DND-41 (cell line): ENCODE measurements around the gene C13orf46.
A peak's percentile ranks its signal among the peaks of the same experiment; 100 is the strongest.

Experiments
- ATAC-seq: fragments of 200-7000 bp; cut with Tn5 transposase; 3 replicates; pipeline ENCODE4 v1.9.1; 2021; ENCODE audit warnings: low read depth; ENCODE audit not compliant: insufficient read depth
- DNase-seq: peaks from one replicate; pipeline ENCODE4 v3.0.0-alpha.2; 2020
- H2AFZ ChIP-seq: 2 replicates; pipeline ENCODE4 v1.6.0; 2012; ENCODE audit warnings: low read depth, low read length
- H3K27ac ChIP-seq: 2 replicates; pipeline ENCODE4 v1.5.1; 2012; ENCODE audit warnings: low read length, inconsistent platforms
- H3K27me3 ChIP-seq: fragments of 200-600 bp; sonication (generic); 2 replicates; pipeline ENCODE4 v1.6.0; 2012; ENCODE audit warnings: low read length, mild to moderate bottlenecking, inconsistent platforms; ENCODE audit not compliant: insufficient read depth, poor library complexity
- H3K36me3 ChIP-seq: 2 replicates; pipeline ENCODE4 v1.5.1; 2012; ENCODE audit warnings: low read length, inconsistent platforms; ENCODE audit not compliant: insufficient read depth
- H3K4me1 ChIP-seq: 2 replicates; pipeline ENCODE4 v1.5.1; 2012; ENCODE audit warnings: mild to moderate bottlenecking, low read length; ENCODE audit not compliant: insufficient read depth
- H3K4me2 ChIP-seq: 2 replicates; pipeline ENCODE4 v1.6.0; 2012; ENCODE audit warnings: mild to moderate bottlenecking, moderate library complexity, low read length, inconsistent platforms; ENCODE audit not compliant: insufficient read depth
- H3K4me3 ChIP-seq, 2 experiments: fragments of 200-600 bp in 1 of 2; shearing (Covaris generic) in 1 of 2; 2 replicates each; pipeline ENCODE4 v1.5.1; 2012 to 2016; ENCODE audit warnings: inconsistent platforms in 2 of 2, low read length in 2 of 2, mild to moderate bottlenecking in 2 of 2, low read depth in 1 of 2, moderate library complexity in 1 of 2
- H3K79me2 ChIP-seq: 2 replicates; pipeline ENCODE4 v1.6.0; 2012; ENCODE audit warnings: low read length, inconsistent platforms; ENCODE audit not compliant: insufficient read depth
- H3K9ac ChIP-seq: 2 replicates; pipeline ENCODE4 v1.6.0; 2012; ENCODE audit warnings: low read depth, mild to moderate bottlenecking, inconsistent platforms, low read length, moderate library complexity
- H3K9me3 ChIP-seq: 2 replicates; pipeline ENCODE4 v1.5.1; 2012; ENCODE audit warnings: low read length, moderate library complexity, mild to moderate bottlenecking, inconsistent platforms; ENCODE audit not compliant: insufficient read depth, severe bottlenecking
- H4K20me1 ChIP-seq: 2 replicates; pipeline ENCODE4 v1.6.0; 2012; ENCODE audit warnings: low read length; ENCODE audit not compliant: insufficient read depth
- EZH2 ChIP-seq: IDR thresholded peaks from 3 replicates; pipeline ENCODE4 v1.6.1; 2012; ENCODE audit warnings: borderline replicate concordance, low read depth, mild to moderate bottlenecking, moderate library complexity, low read length, inconsistent platforms; ENCODE audit not compliant: severe bottlenecking
- TF ChIP-seq, protein P1 (sequence below): IDR thresholded peaks from 2 replicates; pipeline ENCODE4 v1.5.1; 2012; ENCODE audit warnings: borderline replicate concordance, low read length, moderate library complexity, mild to moderate bottlenecking; ENCODE audit not compliant: poor library complexity, severe bottlenecking; ENCODE audit errors: extremely low read depth

The C13orf46 gene

DNA sequence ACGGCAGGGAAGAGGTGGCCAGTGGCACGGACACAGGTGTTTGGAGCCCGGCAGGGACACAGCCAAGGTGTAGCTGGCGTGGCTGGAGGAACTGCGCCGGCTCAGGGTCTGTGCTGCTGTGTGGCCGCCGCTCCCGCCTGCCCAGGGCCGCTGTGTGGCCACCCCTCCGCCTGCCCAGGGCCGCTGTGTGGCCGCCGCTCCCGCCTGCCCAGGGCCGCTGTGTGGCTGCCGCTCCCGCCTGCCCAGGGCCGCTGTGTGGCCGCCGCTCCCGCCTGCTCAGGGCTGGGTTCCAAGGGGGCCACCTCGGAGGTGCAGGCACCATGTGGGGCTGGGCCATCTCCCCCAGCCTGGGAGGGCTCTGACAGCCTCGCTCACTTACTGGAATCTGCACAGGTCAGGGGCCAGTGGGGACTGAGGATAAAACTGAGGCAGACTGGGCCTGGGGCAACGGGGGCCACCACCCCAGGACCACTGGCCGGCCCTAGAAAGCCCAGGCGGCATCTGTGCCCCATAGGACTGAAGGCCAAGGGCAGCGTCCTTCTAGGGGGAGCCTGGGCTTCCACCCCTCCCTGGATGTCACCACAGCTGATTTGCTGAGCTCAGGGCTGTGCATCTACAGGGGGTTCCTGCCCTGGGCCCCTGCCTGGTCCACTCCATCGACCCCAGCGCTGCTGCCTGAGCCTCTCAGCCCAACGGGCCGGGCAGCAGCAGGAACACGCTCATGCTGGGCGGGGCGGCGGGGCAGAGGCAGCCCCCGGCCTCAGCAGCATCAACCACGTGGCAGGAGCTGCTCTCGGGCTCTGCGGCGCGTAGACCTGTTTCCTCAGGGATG is 21.5 kb downstream of the C13orf46 start:
- no peak overlapping the region for H3K4me3 ChIP-seq
- H3K36me3 ChIP-seq, result no peaks in the 10 kb centered on the region
- H3K27me3 ChIP-seq, result no peaks in the 10 kb centered on the region
- DNase-seq, result no peak
- H3K79me2 ChIP-seq, result no peaks in the 10 kb centered on the region
- H3K4me2 ChIP-seq, result no peak overlapping the region
- no peak overlapping the region for H3K27ac ChIP-seq
- no peak overlapping the region for H3K9ac ChIP-seq
- H3K9me3 ChIP-seq, result no peaks in the 10 kb centered on the region
- no peak overlapping the region for H2AFZ ChIP-seq
- TF ChIP-seq, protein P1, sequence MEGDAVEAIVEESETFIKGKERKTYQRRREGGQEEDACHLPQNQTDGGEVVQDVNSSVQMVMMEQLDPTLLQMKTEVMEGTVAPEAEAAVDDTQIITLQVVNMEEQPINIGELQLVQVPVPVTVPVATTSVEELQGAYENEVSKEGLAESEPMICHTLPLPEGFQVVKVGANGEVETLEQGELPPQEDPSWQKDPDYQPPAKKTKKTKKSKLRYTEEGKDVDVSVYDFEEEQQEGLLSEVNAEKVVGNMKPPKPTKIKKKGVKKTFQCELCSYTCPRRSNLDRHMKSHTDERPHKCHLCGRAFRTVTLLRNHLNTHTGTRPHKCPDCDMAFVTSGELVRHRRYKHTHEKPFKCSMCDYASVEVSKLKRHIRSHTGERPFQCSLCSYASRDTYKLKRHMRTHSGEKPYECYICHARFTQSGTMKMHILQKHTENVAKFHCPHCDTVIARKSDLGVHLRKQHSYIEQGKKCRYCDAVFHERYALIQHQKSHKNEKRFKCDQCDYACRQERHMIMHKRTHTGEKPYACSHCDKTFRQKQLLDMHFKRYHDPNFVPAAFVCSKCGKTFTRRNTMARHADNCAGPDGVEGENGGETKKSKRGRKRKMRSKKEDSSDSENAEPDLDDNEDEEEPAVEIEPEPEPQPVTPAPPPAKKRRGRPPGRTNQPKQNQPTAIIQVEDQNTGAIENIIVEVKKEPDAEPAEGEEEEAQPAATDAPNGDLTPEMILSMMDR, result no peak
- TF ChIP-seq EZH2, result no peak
- no peaks in the 10 kb centered on the region for H3K4me1 ChIP-seq
- ATAC-seq, result no peak
- H4K20me1 ChIP-seq, result peaks cover 3% of the 10 kb centered on the region; the same call in 1 of the 2 replicates

DNA sequence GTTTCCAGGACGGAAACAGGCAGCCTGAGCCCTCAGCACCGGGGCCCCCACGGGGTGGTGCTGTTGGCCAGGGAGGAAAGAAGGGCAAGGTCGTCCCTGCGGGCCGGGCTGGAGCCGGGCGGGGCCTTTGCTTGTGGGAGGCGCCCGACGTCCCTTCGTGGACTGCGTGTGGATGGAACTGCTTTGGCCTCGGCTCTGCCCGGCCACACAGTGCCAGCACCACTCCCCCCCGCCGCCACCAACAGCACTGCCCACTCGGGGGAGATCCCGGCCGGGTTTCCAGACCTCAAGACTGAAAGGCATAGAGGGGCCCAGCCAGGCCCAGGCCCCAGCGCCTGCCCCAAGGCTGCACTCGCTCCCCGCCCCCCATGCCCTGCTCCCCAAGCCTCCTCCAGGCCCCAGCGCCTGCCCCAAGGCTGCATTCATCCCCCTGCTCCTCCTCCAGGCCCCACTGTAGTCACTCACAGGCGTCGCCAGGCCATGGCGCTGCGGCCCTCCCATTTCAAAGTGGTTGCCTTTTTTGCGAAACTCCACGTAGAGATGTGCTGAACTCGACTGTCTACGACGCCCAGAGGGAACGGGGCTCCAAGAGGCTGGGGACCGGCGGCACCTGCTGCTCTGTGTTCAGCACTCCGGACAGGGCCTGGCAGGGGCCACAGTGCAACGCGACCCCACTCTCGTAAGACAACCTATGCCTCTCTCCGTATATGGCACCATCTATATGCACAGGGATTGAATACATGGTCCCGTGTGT is 22.5 kb downstream of the C13orf46 start:
- ATAC-seq (0 out of 3 replicates have a peak, but pooled peaks have one; percentile 39), DNase-seq (peak; percentile 19)
- Histone ChIP-seq H3K4me1 (no peaks in the 10 kb centered on the region), H3K27ac (no peak overlapping the region), H3K4me2 (no peak overlapping the region), H3K9ac (no peak overlapping the region), H3K79me2 (no peaks in the 10 kb centered on the region), H3K27me3 (no peaks in the 10 kb centered on the region), H2AFZ (no peak overlapping the region), H3K9me3 (no peaks in the 10 kb centered on the region), H4K20me1 (peaks cover 3% of the 10 kb centered on the region; the same call in 1 of the 2 replicates), H3K4me3 (no peak overlapping the region), H3K36me3 (no peaks in the 10 kb centered on the region)
- TF ChIP-seq, protein P1, result peak; percentile 25
- TF ChIP-seq EZH2, result no peak

DNA sequence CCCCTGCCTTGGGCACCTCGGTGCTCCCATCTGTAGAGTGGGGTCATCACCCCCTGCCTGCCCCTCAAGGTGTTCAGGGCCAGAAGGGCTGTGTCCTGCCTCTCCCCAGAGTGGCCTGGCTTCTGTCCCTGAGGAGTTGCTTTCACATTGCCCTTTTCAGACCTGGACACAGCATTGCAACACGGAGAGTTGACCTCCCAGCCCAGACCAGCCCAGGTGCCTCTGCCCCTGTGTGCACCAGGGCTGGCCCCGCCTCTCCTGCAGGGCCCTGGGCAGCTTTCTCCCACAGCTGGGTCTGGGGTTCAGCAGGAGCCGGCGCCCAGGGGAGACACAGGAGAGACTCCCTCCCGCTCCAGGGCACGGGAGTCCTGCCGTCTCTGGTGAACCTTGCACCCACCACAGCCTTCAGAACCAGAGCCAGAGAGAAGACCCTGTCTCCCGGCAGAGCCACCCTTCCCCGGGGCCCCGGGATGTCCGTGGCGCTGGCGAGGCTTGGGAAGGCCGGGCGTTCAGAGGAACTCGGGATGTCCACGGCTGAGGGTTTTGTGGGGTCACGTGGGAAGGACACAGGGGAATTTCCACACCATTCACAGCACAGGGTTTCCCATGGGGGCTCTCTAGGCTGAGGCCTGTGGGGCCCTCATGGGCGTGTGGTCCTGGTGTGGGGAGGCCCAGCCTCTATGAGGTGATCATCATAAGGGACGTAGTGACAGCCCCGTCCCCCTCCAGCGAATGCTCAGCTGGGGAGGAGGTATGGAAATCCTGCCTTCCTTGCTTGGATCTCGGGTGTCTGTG is 23.2 kb downstream of the C13orf46 start:
- Histone ChIP-seq H3K4me1 (no peaks in the 10 kb centered on the region), H3K4me3 (no peak overlapping the region), H4K20me1 (peaks cover 3% of the 10 kb centered on the region; the same call in 1 of the 2 replicates), H3K36me3 (no peaks in the 10 kb centered on the region), H2AFZ (no peak overlapping the region), H3K9me3 (no peaks in the 10 kb centered on the region), H3K27ac (no peak overlapping the region), H3K9ac (no peak overlapping the region), H3K79me2 (no peaks in the 10 kb centered on the region), H3K4me2 (no peak overlapping the region), H3K27me3 (no peaks in the 10 kb centered on the region)
- DNase-seq, result no peak
- no peak for TF ChIP-seq EZH2
- TF ChIP-seq, protein P1, result no peak
- ATAC-seq, result 0 out of 3 replicates have a peak, but pooled peaks have one; percentile 18
